HepG2 (cell line): ENCODE data around the gene RPS6KA2. TPM values are rescaled to one million over a fixed set of nuclear protein-coding genes. Genes with fewer than 3 reads are reported as not detected.

Experiments used
- HDAC1 ChIP-seq: sonication (generic); formaldehyde crosslinking; IDR thresholded peaks from 2 replicates; pipeline ENCODE4 v1.5.1; 2020; ENCODE audit warnings: mild to moderate bottlenecking, missing genetic modification reagents
- PITX1 ChIP-seq: sonication (generic); formaldehyde crosslinking; IDR thresholded peaks from 2 replicates; pipeline ENCODE4 v1.5.1; 2020; ENCODE audit warnings: mild to moderate bottlenecking, missing genetic modification reagents
- polyA plus RNA-seq, 8 experiments: library from polyadenylated mRNA; depleted of rRNA in 3 of 8; stranded (reverse) in 7 of 8; unstranded in 1 of 8; fragments of >200 nt; fragmentation: Illumina TruSeq in 4 of 8; extraction: Trizol in 4 of 8; gene quantifications; 2 replicates each; pipeline versions ENCODE4 v1.2.1 to v1.2.3, GENCODE V29; 2011 to 2016; ENCODE audit warnings: low read depth in 4 of 8, missing spikeins in 1 of 8, mixed read lengths in 1 of 8; ENCODE audit not compliant: insufficient read depth in 1 of 8
- total RNA-seq, 5 experiments: library from RNA; depleted of rRNA; stranded (reverse); fragments of >200 nt; fragmentation: Illumina TruSeq; extraction: Trizol; gene quantifications; 2 replicates each; pipeline ENCODE4 v1.2.3, GENCODE V29; 2016; ENCODE audit warnings: low read depth in 1 of 5
- TF ChIP-seq, protein P1 (sequence below): sonication (generic); formaldehyde crosslinking; IDR thresholded peaks from 2 replicates; pipeline ENCODE4 v1.5.0; 2020; ENCODE audit warnings: mild to moderate bottlenecking, missing genetic modification reagents, borderline replicate concordance

RPS6KA2 gene
- total and polyA plus RNA-seq, 2 of the 13 experiments (the other 11 are each of a cell fraction or from before 2014, with no cell fraction given): 0.22 to 0.38 TPM

DNA sequence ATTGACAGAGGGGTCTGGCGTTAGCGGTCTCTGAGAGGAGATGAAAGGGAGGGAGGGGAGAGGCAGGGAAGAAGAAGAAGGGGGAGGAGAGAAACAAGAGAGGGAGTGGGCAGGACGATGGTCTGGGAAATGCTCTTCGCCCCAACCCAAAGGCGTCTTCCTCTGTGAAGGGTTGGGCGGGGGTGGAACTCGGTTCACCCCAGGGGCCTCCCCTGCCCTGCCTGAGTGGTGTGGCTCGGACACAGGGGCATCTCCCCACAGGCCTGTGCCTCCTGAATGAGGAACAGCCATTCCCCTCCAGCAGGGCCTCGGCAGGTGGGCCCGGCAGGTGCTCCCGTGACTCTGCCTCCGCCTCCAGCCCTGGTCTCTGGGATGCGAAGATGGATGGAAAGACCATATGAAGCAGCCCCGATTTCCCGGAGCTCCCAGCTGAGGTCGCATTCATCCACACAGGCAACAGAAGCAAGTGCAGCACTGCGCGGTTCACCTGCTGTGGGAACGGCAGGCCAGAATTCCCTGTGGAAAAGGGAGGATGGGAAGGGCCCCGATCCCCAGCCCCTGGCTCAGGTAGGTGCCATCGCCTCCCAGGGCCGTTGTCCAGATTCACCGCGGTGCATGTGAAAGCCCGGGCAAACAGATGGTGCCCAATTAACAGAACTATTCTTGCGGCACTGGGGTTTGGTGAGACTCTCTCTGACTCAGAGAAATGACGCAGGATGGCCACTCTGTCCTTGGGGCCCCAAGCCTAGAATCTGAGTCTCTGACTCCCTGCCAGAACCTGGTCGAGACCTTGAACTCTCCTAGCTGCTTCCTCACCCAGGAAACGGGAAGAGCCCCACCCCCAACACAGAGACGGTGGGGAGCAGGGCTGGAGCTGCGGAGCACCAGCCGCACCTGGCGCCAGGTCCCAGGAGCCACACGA lies 29.4 kb upstream of the RPS6KA2 start (continued):
- TF ChIP-seq HDAC1 (CRISPR knock-in tag): peak; percentile 35; the same call in 1 of the 2 replicates
- no peak for TF ChIP-seq PITX1
- TF ChIP-seq, protein P1, sequence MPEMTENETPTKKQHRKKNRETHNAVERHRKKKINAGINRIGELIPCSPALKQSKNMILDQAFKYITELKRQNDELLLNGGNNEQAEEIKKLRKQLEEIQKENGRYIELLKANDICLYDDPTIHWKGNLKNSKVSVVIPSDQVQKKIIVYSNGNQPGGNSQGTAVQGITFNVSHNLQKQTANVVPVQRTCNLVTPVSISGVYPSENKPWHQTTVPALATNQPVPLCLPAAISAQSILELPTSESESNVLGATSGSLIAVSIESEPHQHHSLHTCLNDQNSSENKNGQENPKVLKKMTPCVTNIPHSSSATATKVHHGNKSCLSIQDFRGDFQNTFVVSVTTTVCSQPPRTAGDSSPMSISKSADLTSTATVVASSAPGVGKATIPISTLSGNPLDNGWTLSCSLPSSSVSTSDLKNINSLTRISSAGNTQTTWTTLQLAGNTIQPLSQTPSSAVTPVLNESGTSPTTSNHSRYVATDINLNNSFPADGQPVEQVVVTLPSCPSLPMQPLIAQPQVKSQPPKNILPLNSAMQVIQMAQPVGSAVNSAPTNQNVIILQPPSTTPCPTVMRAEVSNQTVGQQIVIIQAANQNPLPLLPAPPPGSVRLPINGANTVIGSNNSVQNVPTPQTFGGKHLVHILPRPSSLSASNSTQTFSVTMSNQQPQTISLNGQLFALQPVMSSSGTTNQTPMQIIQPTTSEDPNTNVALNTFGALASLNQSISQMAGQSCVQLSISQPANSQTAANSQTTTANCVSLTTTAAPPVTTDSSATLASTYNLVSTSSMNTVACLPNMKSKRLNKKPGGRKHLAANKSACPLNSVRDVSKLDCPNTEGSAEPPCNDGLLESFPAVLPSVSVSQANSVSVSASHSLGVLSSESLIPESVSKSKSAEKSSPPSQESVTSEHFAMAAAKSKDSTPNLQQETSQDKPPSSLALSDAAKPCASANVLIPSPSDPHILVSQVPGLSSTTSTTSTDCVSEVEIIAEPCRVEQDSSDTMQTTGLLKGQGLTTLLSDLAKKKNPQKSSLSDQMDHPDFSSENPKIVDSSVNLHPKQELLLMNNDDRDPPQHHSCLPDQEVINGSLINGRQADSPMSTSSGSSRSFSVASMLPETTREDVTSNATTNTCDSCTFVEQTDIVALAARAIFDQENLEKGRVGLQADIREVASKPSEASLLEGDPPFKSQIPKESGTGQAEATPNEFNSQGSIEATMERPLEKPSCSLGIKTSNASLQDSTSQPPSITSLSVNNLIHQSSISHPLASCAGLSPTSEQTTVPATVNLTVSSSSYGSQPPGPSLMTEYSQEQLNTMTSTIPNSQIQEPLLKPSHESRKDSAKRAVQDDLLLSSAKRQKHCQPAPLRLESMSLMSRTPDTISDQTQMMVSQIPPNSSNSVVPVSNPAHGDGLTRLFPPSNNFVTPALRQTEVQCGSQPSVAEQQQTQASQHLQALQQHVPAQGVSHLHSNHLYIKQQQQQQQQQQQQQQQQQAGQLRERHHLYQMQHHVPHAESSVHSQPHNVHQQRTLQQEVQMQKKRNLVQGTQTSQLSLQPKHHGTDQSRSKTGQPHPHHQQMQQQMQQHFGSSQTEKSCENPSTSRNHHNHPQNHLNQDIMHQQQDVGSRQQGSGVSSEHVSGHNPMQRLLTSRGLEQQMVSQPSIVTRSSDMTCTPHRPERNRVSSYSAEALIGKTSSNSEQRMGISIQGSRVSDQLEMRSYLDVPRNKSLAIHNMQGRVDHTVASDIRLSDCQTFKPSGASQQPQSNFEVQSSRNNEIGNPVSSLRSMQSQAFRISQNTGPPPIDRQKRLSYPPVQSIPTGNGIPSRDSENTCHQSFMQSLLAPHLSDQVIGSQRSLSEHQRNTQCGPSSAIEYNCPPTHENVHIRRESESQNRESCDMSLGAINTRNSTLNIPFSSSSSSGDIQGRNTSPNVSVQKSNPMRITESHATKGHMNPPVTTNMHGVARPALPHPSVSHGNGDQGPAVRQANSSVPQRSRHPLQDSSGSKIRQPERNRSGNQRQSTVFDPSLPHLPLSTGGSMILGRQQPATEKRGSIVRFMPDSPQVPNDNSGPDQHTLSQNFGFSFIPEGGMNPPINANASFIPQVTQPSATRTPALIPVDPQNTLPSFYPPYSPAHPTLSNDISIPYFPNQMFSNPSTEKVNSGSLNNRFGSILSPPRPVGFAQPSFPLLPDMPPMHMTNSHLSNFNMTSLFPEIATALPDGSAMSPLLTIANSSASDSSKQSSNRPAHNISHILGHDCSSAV: no peak
